GM19240 (cell line): Measurements from ENCODE around the gene OR1I1.

Source experiments
- DNase-seq: peaks from one replicate; pipeline ENCODE4 v3.0.0; 2011; ENCODE audit warnings: low spot score; ENCODE audit not compliant: insufficient read length

Gene OR1I1

GRCh38 chr19:15098460-15098859 lies 16.4 kb downstream of the OR1I1 start:
- DNase-seq: no peak

GRCh38 chr19:15099017-15099582 lies 17.1 kb downstream of the OR1I1 start:
- no peak for DNase-seq

- peak; percentile 58 for DNase-seq
Measured at GRCh38 chr19:15101479-15102082, 19.6 kb downstream of the OR1I1 start.

- DNase-seq: no peak
Measured at GRCh38 chr19:15104003-15104402, 22.0 kb downstream of the OR1I1 start.

- DNase-seq: no peak
Measured at GRCh38 chr19:15104411-15104810, 22.4 kb downstream of the OR1I1 start.

GRCh38 chr19:15105044-15105443 lies 23.0 kb downstream of the OR1I1 start:
- no peak for DNase-seq

GRCh38 chr19:15107061-15108010 lies 25.3 kb downstream of the OR1I1 start, which contains the start of gene SYDE1:
TSS of gene SYDE1 (plus strand) at chr19:15107401. CDS start at chr19:15107434, 33 bp downstream.
- DNase-seq: no peak

GRCh38 chr19:15108145-15108844 lies 26.3 kb downstream of the OR1I1 start:
- no peak for DNase-seq

GRCh38 chr19:15108845-15109767 lies 27.1 kb downstream of the OR1I1 start:
- no peak for DNase-seq

GRCh38 chr19:15109768-15110417 lies 27.9 kb downstream of the OR1I1 start:
- DNase-seq: no peak

- DNase-seq: no peak
Measured at GRCh38 chr19:15110418-15110815, 28.4 kb downstream of the OR1I1 start.

- no peak for DNase-seq
Measured at GRCh38 chr19:15111758-15112157, 29.7 kb downstream of the OR1I1 start.

GRCh38 chr19:15112385-15112784 lies 30.4 kb downstream of the OR1I1 start:
- DNase-seq: no peak

GRCh38 chr19:15113245-15114152 lies 31.5 kb downstream of the OR1I1 start:
- no peak for DNase-seq

GRCh38 chr19:15114153-15114540 lies 32.1 kb downstream of the OR1I1 start:
- no peak for DNase-seq

GRCh38 chr19:15115080-15115479 lies 33.1 kb downstream of the OR1I1 start:
- no peak for DNase-seq

GRCh38 chr19:15115762-15116615 lies 34.0 kb downstream of the OR1I1 start:
- DNase-seq: no peak

GRCh38 chr19:15116856-15117255 lies 34.8 kb downstream of the OR1I1 start:
- no peak for DNase-seq
